ENCODE results near the gene HMGCS2. TPM values are rescaled to one million over a fixed set of nuclear protein-coding genes. Genes with fewer than 3 reads are reported as not detected.

HMGCS2 gene
- total and polyA plus RNA-seq, 2 donors (not counting 1 experiment from before 2014, with no cell fraction given): not detected

DNA sequence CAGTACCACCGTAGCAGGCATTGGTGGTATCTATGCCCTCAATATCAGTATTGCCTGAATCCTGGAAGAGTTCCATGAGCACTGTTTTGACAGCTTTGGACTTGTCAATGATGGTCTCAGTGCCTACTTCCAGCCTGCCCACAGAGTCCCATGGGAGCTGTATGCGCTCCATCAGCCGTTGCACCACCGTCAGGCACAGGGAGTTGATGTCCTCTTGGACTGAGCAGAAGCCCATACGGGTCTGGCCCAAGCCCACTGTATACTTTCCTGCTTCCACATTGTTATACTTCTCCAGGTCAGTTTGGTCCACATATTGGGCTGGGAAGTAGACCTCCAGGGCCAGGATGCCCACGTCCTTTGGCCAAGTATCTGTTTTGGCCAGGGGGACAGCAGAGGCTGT lies 4.5 kb downstream of the HMGCS2 start:
- H3K4me1 Mint-ChIP-seq: no peaks in the 10 kb centered on the region
- Histone ChIP-seq H3K4me2 (replicated peaks; ENCODE audit: low read depth, low read length, poor library complexity, severe bottlenecking) (no peak overlapping the region), H4K20me1 (ENCODE audit: control insufficient read depth, insufficient read depth, low read length, poor library complexity, severe bottlenecking) (no peaks in the 10 kb centered on the region), H2AFZ (ENCODE audit: insufficient read depth, low read depth, low read length, poor library complexity, severe bottlenecking) (no peak overlapping the region), H3K9ac (ENCODE audit: low read length) (no peak overlapping the region), H3K27me3 (replicated peaks in 1 of 4; ENCODE audit: control extremely low read depth in 1 of 4, control insufficient read depth in 3 of 4, insufficient read depth in 4 of 4, low read length in 3 of 4) (peaks cover 0 to 7% (median 3%) of the 10 kb centered on the region in 4 experiments), H3K9me3 (ENCODE audit: control extremely low read depth in 1 of 3, control insufficient read depth in 2 of 3, insufficient read depth in 1 of 3, low read length in 2 of 3) (peaks cover 0 to 4% (median 0%) of the 10 kb centered on the region in 3 donors), H3K36me3 (replicated peaks in 1 of 2; ENCODE audit: control extremely low read depth in 1 of 2, control insufficient read depth in 1 of 2, extremely low read depth in 1 of 2, insufficient read depth in 2 of 2, low read length in 1 of 2) (no peaks in the 10 kb centered on the region), H3K79me2 (ENCODE audit: control insufficient read depth, insufficient read depth, low read length) (no peaks in the 10 kb centered on the region), H3K4me3 (ENCODE audit: control extremely low read depth in 1 of 5, extremely low read depth in 1 of 5, insufficient read depth in 1 of 5, low read depth in 2 of 5, low read length in 4 of 5) (no peak overlapping the region), H3K4me1 (ENCODE audit: control insufficient read depth in 2 of 2, insufficient read depth in 2 of 2, low read length in 2 of 2) (no peaks in the 10 kb centered on the region), H3K27ac (ENCODE audit: low read length in 2 of 2) (no peak overlapping the region)
- H3K27me3 Mint-ChIP-seq: peaks cover 21% of the 10 kb centered on the region
- ChIA-PET CTCF (interaction anchor here (1.1 to 1.4 kb wide), 2 partner anchors 20 to 45 kb away, joined by 4 to 6 read pairs; no protein-coding TSS in a partner anchor), POLR2A (no interaction called here)
- H3K4me3 Mint-ChIP-seq: no peak overlapping the region
- no peak overlapping the region for H3K27ac Mint-ChIP-seq
- WGBS (ENCODE audit: insufficient coverage): 82% methylated on average over 6 of the region's 6 CpGs
- TF ChIP-seq, protein P1, sequence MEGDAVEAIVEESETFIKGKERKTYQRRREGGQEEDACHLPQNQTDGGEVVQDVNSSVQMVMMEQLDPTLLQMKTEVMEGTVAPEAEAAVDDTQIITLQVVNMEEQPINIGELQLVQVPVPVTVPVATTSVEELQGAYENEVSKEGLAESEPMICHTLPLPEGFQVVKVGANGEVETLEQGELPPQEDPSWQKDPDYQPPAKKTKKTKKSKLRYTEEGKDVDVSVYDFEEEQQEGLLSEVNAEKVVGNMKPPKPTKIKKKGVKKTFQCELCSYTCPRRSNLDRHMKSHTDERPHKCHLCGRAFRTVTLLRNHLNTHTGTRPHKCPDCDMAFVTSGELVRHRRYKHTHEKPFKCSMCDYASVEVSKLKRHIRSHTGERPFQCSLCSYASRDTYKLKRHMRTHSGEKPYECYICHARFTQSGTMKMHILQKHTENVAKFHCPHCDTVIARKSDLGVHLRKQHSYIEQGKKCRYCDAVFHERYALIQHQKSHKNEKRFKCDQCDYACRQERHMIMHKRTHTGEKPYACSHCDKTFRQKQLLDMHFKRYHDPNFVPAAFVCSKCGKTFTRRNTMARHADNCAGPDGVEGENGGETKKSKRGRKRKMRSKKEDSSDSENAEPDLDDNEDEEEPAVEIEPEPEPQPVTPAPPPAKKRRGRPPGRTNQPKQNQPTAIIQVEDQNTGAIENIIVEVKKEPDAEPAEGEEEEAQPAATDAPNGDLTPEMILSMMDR (IDR thresholded peaks at IDR 0.05): no peak
- TF ChIP-seq EZH2 (IDR thresholded peaks at IDR 0.05; ENCODE audit: borderline replicate concordance, insufficient read depth, low read depth, low read length, poor library complexity, severe bottlenecking): no peak
- no peak for DNase-seq
- no peak for ATAC-seq (ENCODE audit: low read depth)
- intact Hi-C loops (cut with micrococcal nuclease): no loop called here
- no peaks in the 10 kb centered on the region for H3K9me3 Mint-ChIP-seq (ENCODE audit: insufficient read depth)

GRCh38 chr1:119762953-119763352 lies 5.8 kb downstream of the HMGCS2 start:
- H3K27ac ChIP-seq (ENCODE audit: low read length in 2 of 2): no peak overlapping the region
- peaks cover 0 to 7% (median 3%) of the 10 kb centered on the region in 4 experiments for H3K27me3 ChIP-seq (replicated peaks in 1 of 4; ENCODE audit: control extremely low read depth in 1 of 4, control insufficient read depth in 3 of 4, insufficient read depth in 4 of 4, low read length in 3 of 4)
- TF ChIP-seq, protein P1 (IDR thresholded peaks at IDR 0.05): no peak
- TF ChIP-seq EZH2 (IDR thresholded peaks at IDR 0.05; ENCODE audit: borderline replicate concordance, insufficient read depth, low read depth, low read length, poor library complexity, severe bottlenecking): no peak
- no peak overlapping the region for H3K27ac Mint-ChIP-seq
- DNase-seq (no peak), ATAC-seq (ENCODE audit: low read depth) (no peak)
- no peak overlapping the region for H3K4me3 Mint-ChIP-seq
- H3K4me2 ChIP-seq (replicated peaks; ENCODE audit: low read depth, low read length, poor library complexity, severe bottlenecking): no peak overlapping the region
- ChIA-PET CTCF (no interaction called here), POLR2A (no interaction called here)
- no peak overlapping the region for H3K9ac ChIP-seq (ENCODE audit: low read length)
- H3K4me1 ChIP-seq (ENCODE audit: control insufficient read depth in 2 of 2, insufficient read depth in 2 of 2, low read length in 2 of 2): no peaks in the 10 kb centered on the region
- H3K4me1 Mint-ChIP-seq: no peaks in the 10 kb centered on the region
- WGBS (ENCODE audit: insufficient coverage): no CpG with 5 or more reads among the region's 1 CpG
- peaks cover 0 to 4% (median 0%) of the 10 kb centered on the region in 3 donors for H3K9me3 ChIP-seq (ENCODE audit: control extremely low read depth in 1 of 3, control insufficient read depth in 2 of 3, insufficient read depth in 1 of 3, low read length in 2 of 3)
- intact Hi-C loops (cut with micrococcal nuclease): no loop called here
- H3K36me3 ChIP-seq (replicated peaks in 1 of 2; ENCODE audit: control extremely low read depth in 1 of 2, control insufficient read depth in 1 of 2, extremely low read depth in 1 of 2, insufficient read depth in 2 of 2, low read length in 1 of 2): no peaks in the 10 kb centered on the region
- H3K27me3 Mint-ChIP-seq: peaks cover 15% of the 10 kb centered on the region
- H3K79me2 ChIP-seq (ENCODE audit: control insufficient read depth, insufficient read depth, low read length): no peaks in the 10 kb centered on the region
- H2AFZ ChIP-seq (ENCODE audit: insufficient read depth, low read depth, low read length, poor library complexity, severe bottlenecking): no peak overlapping the region
- H4K20me1 ChIP-seq (ENCODE audit: control insufficient read depth, insufficient read depth, low read length, poor library complexity, severe bottlenecking): no peaks in the 10 kb centered on the region
- H3K4me3 ChIP-seq (ENCODE audit: control extremely low read depth in 1 of 5, extremely low read depth in 1 of 5, insufficient read depth in 1 of 5, low read depth in 2 of 5, low read length in 4 of 5): no peak overlapping the region
- H3K9me3 Mint-ChIP-seq (ENCODE audit: insufficient read depth): no peaks in the 10 kb centered on the region
